Measurements from ENCODE around the gene RYR2.

Gene RYR2

DNA sequence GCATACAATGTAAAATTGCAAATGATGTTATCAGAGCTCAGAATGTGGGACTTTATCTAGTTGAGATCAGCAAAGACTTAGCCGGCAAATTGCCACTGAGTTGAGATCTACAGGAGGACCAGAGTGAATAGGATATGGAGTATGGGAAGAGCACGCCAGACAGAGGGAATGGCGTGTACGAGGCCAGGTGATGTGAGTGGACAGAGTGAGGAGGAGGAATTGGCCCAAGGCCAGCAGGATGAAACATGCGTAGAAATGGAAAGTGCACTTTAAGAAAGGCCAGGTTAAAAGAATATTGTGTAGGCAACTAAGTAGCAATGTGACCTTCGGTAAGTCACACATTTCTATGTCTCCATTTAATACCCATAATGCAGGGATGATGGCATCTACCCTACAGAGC lies 637.7 kb downstream of the RYR2 start:
- Histone ChIP-seq H3K9ac (ENCODE audit: low read length) (no peak overlapping the region), H3K9me3 (ENCODE audit: low read length) (no peaks in the 10 kb centered on the region), H4K20me1 (ENCODE audit: insufficient read depth, low read length) (no peaks in the 10 kb centered on the region), H3K27ac (ENCODE audit: low read depth, low read length, poor library complexity, severe bottlenecking) (no peak overlapping the region), H3K4me2 (ENCODE audit: low read length) (no peak overlapping the region), H3K4me1 (ENCODE audit: insufficient read depth, low read length, severe bottlenecking) (no peaks in the 10 kb centered on the region), H2AFZ (ENCODE audit: low read length) (no peak overlapping the region), H3K9me2 (ENCODE audit: low read depth, low read length) (no peaks in the 10 kb centered on the region), H3K79me2 (ENCODE audit: insufficient read depth, low read length) (no peaks in the 10 kb centered on the region), H3K4me3 (ENCODE audit: low read depth, low read length, poor library complexity, severe bottlenecking) (no peak overlapping the region), H3F3A (ENCODE audit: insufficient read depth, low read length) (no peaks in the 10 kb centered on the region), H3K27me3 (ENCODE audit: insufficient read depth, low read length) (no peaks in the 10 kb centered on the region), H3K36me3 (ENCODE audit: insufficient read depth, low read length) (no peaks in the 10 kb centered on the region)
- TF ChIP-seq EZH2 (IDR thresholded peaks at IDR 0.05; ENCODE audit: borderline replicate concordance, low read length): no peak

GRCh38 chr1:237681210-237681609 lies 639.2 kb downstream of the RYR2 start:
- no peaks in the 10 kb centered on the region for H3K9me2 ChIP-seq (ENCODE audit: low read depth, low read length)
- no peaks in the 10 kb centered on the region for H3K36me3 ChIP-seq (ENCODE audit: insufficient read depth, low read length)
- no peak overlapping the region for H3K9ac ChIP-seq (ENCODE audit: low read length)
- H3K4me2 ChIP-seq (ENCODE audit: low read length): no peak overlapping the region
- H3K79me2 ChIP-seq (ENCODE audit: insufficient read depth, low read length): no peaks in the 10 kb centered on the region
- no peak overlapping the region for H3K4me3 ChIP-seq (ENCODE audit: low read depth, low read length, poor library complexity, severe bottlenecking)
- H2AFZ ChIP-seq (ENCODE audit: low read length): no peak overlapping the region
- no peak for TF ChIP-seq EZH2 (IDR thresholded peaks at IDR 0.05; ENCODE audit: borderline replicate concordance, low read length)
- no peak for TF ChIP-seq CTCF (IDR thresholded peaks at IDR 0.05; ENCODE audit: low read length)
- H3K27ac ChIP-seq (ENCODE audit: low read depth, low read length, poor library complexity, severe bottlenecking): no peak overlapping the region
- no peaks in the 10 kb centered on the region for H3F3A ChIP-seq (ENCODE audit: insufficient read depth, low read length)
- no peaks in the 10 kb centered on the region for H3K4me1 ChIP-seq (ENCODE audit: insufficient read depth, low read length, severe bottlenecking)
- no peaks in the 10 kb centered on the region for H3K9me3 ChIP-seq (ENCODE audit: low read length)
- H3K27me3 ChIP-seq (ENCODE audit: insufficient read depth, low read length): no peaks in the 10 kb centered on the region
- H4K20me1 ChIP-seq (ENCODE audit: insufficient read depth, low read length): no peaks in the 10 kb centered on the region

DNA sequence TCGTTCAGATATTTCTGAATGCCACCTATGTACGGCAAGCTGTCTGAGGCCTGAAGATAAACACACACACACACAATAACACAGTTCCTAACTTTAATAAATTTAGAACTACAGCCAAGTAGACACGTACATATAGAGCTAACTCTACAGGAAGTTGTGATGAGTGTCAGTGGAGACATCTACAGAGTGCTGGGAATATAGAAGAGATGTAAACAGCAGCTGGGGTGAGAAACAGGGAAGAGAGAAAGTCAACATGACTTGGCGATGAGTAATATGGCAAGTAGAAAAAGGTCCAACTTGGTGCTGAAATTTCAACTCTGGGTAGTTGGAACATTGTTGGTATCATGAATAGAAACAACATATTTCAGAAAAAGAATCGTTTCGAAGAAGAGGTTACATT lies 642.3 kb downstream of the RYR2 start:
- no peak for TF ChIP-seq CTCF (IDR thresholded peaks at IDR 0.05; ENCODE audit: low read length)
- TF ChIP-seq EZH2 (IDR thresholded peaks at IDR 0.05; ENCODE audit: borderline replicate concordance, low read length): no peak
- no peak overlapping the region for H3K27ac ChIP-seq (ENCODE audit: low read depth, low read length, poor library complexity, severe bottlenecking)

GRCh38 chr1:237685551-237685950 lies 643.6 kb downstream of the RYR2 start:
- Histone ChIP-seq H3K4me1 (ENCODE audit: insufficient read depth, low read length, severe bottlenecking) (no peaks in the 10 kb centered on the region), H3K27me3 (ENCODE audit: insufficient read depth, low read length) (no peaks in the 10 kb centered on the region), H3K9ac (ENCODE audit: low read length) (no peak overlapping the region), H2AFZ (ENCODE audit: low read length) (no peak overlapping the region), H3K9me3 (ENCODE audit: low read length) (no peaks in the 10 kb centered on the region), H4K20me1 (ENCODE audit: insufficient read depth, low read length) (no peaks in the 10 kb centered on the region), H3F3A (ENCODE audit: insufficient read depth, low read length) (no peaks in the 10 kb centered on the region), H3K9me2 (ENCODE audit: low read depth, low read length) (no peaks in the 10 kb centered on the region), H3K4me3 (ENCODE audit: low read depth, low read length, poor library complexity, severe bottlenecking) (no peak overlapping the region), H3K36me3 (ENCODE audit: insufficient read depth, low read length) (no peaks in the 10 kb centered on the region), H3K27ac (ENCODE audit: low read depth, low read length, poor library complexity, severe bottlenecking) (no peak overlapping the region), H3K4me2 (ENCODE audit: low read length) (no peak overlapping the region), H3K79me2 (ENCODE audit: insufficient read depth, low read length) (no peaks in the 10 kb centered on the region)
- TF ChIP-seq CTCF (IDR thresholded peaks at IDR 0.05; ENCODE audit: low read length) (no peak), EZH2 (IDR thresholded peaks at IDR 0.05; ENCODE audit: borderline replicate concordance, low read length) (no peak)

More for the DNA sequence above, 642.3 kb downstream of the RYR2 start:
- H3K9me3 ChIP-seq (ENCODE audit: low read length): no peaks in the 10 kb centered on the region
- H3K4me1 ChIP-seq (ENCODE audit: insufficient read depth, low read length, severe bottlenecking): no peaks in the 10 kb centered on the region
- H4K20me1 ChIP-seq (ENCODE audit: insufficient read depth, low read length): no peaks in the 10 kb centered on the region
- H2AFZ ChIP-seq (ENCODE audit: low read length): no peak overlapping the region
- H3K36me3 ChIP-seq (ENCODE audit: insufficient read depth, low read length): no peaks in the 10 kb centered on the region
- no peaks in the 10 kb centered on the region for H3K79me2 ChIP-seq (ENCODE audit: insufficient read depth, low read length)
- H3K9me2 ChIP-seq (ENCODE audit: low read depth, low read length): no peaks in the 10 kb centered on the region
- H3K27me3 ChIP-seq (ENCODE audit: insufficient read depth, low read length): no peaks in the 10 kb centered on the region
- no peak overlapping the region for H3K9ac ChIP-seq (ENCODE audit: low read length)
- no peak overlapping the region for H3K4me3 ChIP-seq (ENCODE audit: low read depth, low read length, poor library complexity, severe bottlenecking)
- no peaks in the 10 kb centered on the region for H3F3A ChIP-seq (ENCODE audit: insufficient read depth, low read length)
- H3K4me2 ChIP-seq (ENCODE audit: low read length): no peak overlapping the region
